Panc1 (cell line): ENCODE results near the gene EDN3. TPM values are rescaled to one million over a fixed set of nuclear protein-coding genes. Genes with fewer than 3 reads are reported as not detected.

Experiments used
- ATAC-seq: fragments of 200-7000 bp; cut with Tn5 transposase; 2 replicates; pipeline ENCODE4 v1.9.1; 2020; ENCODE audit warnings: mild to moderate bottlenecking, moderate library complexity
- BruUV-seq: library from RNA; stranded (reverse); fragments of 400-500 nt; replicated peaks from 2 replicates; lab custom pipeline; 2021; lab: Mats Ljungman, UMichigan
- CTCF ChIA-PET: fragments of 300-600 bp; sonication (Branson Sonifier 250); formaldehyde crosslinking; loops from one replicate; lab custom pipeline; 2022; ENCODE audit warnings: antibody characterized with exemption; lab: Charles Lee
- POLR2A ChIA-PET: fragments of 300-600 bp; sonication (Branson Sonifier 250); formaldehyde crosslinking; loops from one replicate; lab custom pipeline; 2022; ENCODE audit warnings: antibody characterized with exemption; lab: Charles Lee
- DNase-seq: peaks from one replicate; pipeline ENCODE4 v3.0.0-alpha.2; 2010; ENCODE audit warnings: low read depth, low spot score
- H3K27ac ChIP-seq: 2 replicates; pipeline ENCODE4 v1.5.1; 2011; ENCODE audit warnings: mild to moderate bottlenecking, low read length, inconsistent platforms
- H3K27me3 ChIP-seq: fragments of 200-500 bp; sonication (Bioruptor generic); 2 replicates; pipeline ENCODE4 v1.6.0; 2014; ENCODE audit warnings: low read length, inconsistent platforms; ENCODE audit not compliant: control insufficient read depth, insufficient read depth
- H3K36me3 ChIP-seq: fragments of 200-500 bp; sonication (Bioruptor generic); 2 replicates; pipeline ENCODE4 v1.5.1; 2014; ENCODE audit warnings: inconsistent platforms, mild to moderate bottlenecking, low read length, moderate library complexity; ENCODE audit not compliant: control insufficient read depth, insufficient read depth
- H3K4me1 ChIP-seq: 2 replicates; pipeline ENCODE4 v1.5.1; 2011; ENCODE audit warnings: inconsistent platforms, mild to moderate bottlenecking, low read length, moderate library complexity; ENCODE audit not compliant: control insufficient read depth, insufficient read depth
- H3K4me3 ChIP-seq, 2 experiments: 2 replicates each; pipeline ENCODE4 v1.5.1; 2011 to 2012; ENCODE audit warnings: low read depth in 2 of 2, low read length in 2 of 2, mild to moderate bottlenecking in 2 of 2, inconsistent platforms in 1 of 2, moderate library complexity in 1 of 2
- H3K9me3 ChIP-seq: fragments of 200-500 bp; sonication (Bioruptor generic); 2 replicates; pipeline ENCODE4 v1.5.1; 2014; ENCODE audit warnings: low read depth, mild to moderate bottlenecking, inconsistent platforms, low read length, moderate library complexity; ENCODE audit not compliant: control insufficient read depth, insufficient read depth
- POLR2AphosphoS5 ChIP-seq: IDR thresholded peaks from 2 replicates; pipeline ENCODE4 v1.6.1; 2012; ENCODE audit warnings: mild to moderate bottlenecking, low read depth, low read length, moderate library complexity
- REST ChIP-seq, 2 experiments: IDR thresholded peaks; 2 replicates each; pipeline ENCODE4 v1.6.1; 2011 to 2012; ENCODE audit warnings: low read depth in 2 of 2, control low read depth in 1 of 2, low read length in 1 of 2, mild to moderate bottlenecking in 1 of 2, moderate library complexity in 1 of 2; ENCODE audit not compliant: insufficient read depth in 1 of 2
- SIN3A ChIP-seq: IDR thresholded peaks from 2 replicates; pipeline ENCODE4 v1.6.1; 2012; ENCODE audit warnings: low read depth, mild to moderate bottlenecking, low read length, moderate library complexity, borderline replicate concordance; ENCODE audit not compliant: insufficient read depth
- TCF7L2 ChIP-seq: IDR thresholded peaks from 2 replicates; pipeline ENCODE4 v1.6.1; 2011; ENCODE audit warnings: mild to moderate bottlenecking, low read depth, low read length, inconsistent platforms
- in situ Hi-C: cut with HindIII; loops from 2 replicates; pipeline ENCODE4 v1.10.0; 2016; ENCODE audit warnings: low sequenced_read_pairs, low pct_unique_long_range_greater_than_20kb
- intact Hi-C: fragments of 100-400 bp; cut with micrococcal nuclease; formaldehyde crosslinking; loops from one replicate; pipeline ENCODE4 v1.10.0; 2022; ENCODE audit not compliant: unreplicated experiment
- total RNA-seq: library from RNA; stranded (reverse); gene quantifications from one replicate; pipeline ENCODE4 v1.2.1, GENCODE V29; 2021; ENCODE audit not compliant: unreplicated experiment
- TF ChIP-seq, protein P1 (sequence below): fragments of 450-650 bp; IDR thresholded peaks from 2 replicates; pipeline ENCODE4 v1.5.1; 2017; ENCODE audit warnings: mild to moderate bottlenecking

EDN3 gene
- total RNA-seq, 1 experiment from 2014 or later, result not detected

GRCh38 chr20:59318803-59319202 lies 18.4 kb downstream of the EDN3 start:
- DNase-seq, result no peak
- Histone ChIP-seq H3K9me3 (no peaks in the 10 kb centered on the region), H3K36me3 (no peaks in the 10 kb centered on the region), H3K27me3 (peaks cover 3% of the 10 kb centered on the region), H3K4me1 (no peaks in the 10 kb centered on the region), H3K27ac (no peak overlapping the region), H3K4me3 (no peak overlapping the region)
- POLR2A ChIA-PET, result no interaction called here
- in situ Hi-C loops, result no loop called here
- ATAC-seq, result no peak
- no peak for TF ChIP-seq POLR2AphosphoS5
- no peak for TF ChIP-seq SIN3A
- no peak for TF ChIP-seq TCF7L2
- no peak for TF ChIP-seq REST (IDR thresholded peaks at IDR 0.05; ENCODE audit: insufficient read depth in 1 of 2, low read depth in 2 of 2, low read length in 1 of 2)
- TF ChIP-seq, protein P1, sequence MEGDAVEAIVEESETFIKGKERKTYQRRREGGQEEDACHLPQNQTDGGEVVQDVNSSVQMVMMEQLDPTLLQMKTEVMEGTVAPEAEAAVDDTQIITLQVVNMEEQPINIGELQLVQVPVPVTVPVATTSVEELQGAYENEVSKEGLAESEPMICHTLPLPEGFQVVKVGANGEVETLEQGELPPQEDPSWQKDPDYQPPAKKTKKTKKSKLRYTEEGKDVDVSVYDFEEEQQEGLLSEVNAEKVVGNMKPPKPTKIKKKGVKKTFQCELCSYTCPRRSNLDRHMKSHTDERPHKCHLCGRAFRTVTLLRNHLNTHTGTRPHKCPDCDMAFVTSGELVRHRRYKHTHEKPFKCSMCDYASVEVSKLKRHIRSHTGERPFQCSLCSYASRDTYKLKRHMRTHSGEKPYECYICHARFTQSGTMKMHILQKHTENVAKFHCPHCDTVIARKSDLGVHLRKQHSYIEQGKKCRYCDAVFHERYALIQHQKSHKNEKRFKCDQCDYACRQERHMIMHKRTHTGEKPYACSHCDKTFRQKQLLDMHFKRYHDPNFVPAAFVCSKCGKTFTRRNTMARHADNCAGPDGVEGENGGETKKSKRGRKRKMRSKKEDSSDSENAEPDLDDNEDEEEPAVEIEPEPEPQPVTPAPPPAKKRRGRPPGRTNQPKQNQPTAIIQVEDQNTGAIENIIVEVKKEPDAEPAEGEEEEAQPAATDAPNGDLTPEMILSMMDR, result no peak
- CTCF ChIA-PET, result no interaction called here
- no TSS peak for BruUV-seq
- intact Hi-C loops, result no loop called here

DNA sequence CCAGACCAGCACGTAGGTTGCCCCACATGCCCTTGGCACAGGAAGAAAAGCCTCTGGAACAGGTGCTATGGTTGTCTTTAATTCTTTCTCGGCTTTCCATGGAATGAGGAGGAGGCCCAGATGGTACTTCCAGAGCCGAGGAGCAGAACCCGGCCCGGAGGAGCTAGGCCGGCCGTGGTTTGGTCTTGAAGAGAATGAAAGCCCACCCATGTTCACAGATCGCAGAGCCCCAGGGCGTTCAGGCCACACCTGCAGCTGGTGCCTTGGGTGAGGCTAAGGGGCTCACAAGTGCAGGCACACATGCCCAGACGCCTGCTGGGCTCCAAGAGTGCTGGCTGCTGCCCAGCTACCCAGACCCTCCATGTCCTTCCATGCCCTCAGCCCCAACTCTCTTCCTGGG lies 20.0 kb downstream of the EDN3 start:
- BruUV-seq, result no TSS peak
- Histone ChIP-seq H3K36me3 (no peaks in the 10 kb centered on the region), H3K27ac (no peak overlapping the region), H3K4me3 (no peak overlapping the region), H3K27me3 (peaks cover 3% of the 10 kb centered on the region), H3K9me3 (no peaks in the 10 kb centered on the region), H3K4me1 (no peaks in the 10 kb centered on the region)
- intact Hi-C loops, result no loop called here
- ATAC-seq (no peak), DNase-seq (no peak)
- no peak for TF ChIP-seq REST (IDR thresholded peaks at IDR 0.05; ENCODE audit: insufficient read depth in 1 of 2, low read depth in 2 of 2, low read length in 1 of 2)
- TF ChIP-seq POLR2AphosphoS5, result no peak
- TF ChIP-seq, protein P1, result no peak
- TF ChIP-seq SIN3A, result no peak
- TF ChIP-seq TCF7L2, result no peak
- ChIA-PET CTCF (no interaction called here), POLR2A (no interaction called here)
- in situ Hi-C loops, result no loop called here
